HG03378 (cell line): ENCODE measurements around the gene MYOG.

Experiments
- ATAC-seq: cut with Tn5 transposase; IDR thresholded peaks from one replicate; pipeline ENCODE4 v1.9.1; 2021; ENCODE audit warnings: mild to moderate bottlenecking, moderate library complexity; ENCODE audit not compliant: unreplicated experiment

MYOG gene

GRCh38 chr1:203048555-203049051, 37.2 kb downstream of the MYOG start:
- no peak for ATAC-seq

- ATAC-seq: no peak
Observed at GRCh38 chr1:203048086-203048485, 37.7 kb downstream of the MYOG start.

- no peak for ATAC-seq
Observed at GRCh38 chr1:203046984-203047630, 38.7 kb downstream of the MYOG start.

- no peak for ATAC-seq
Observed at GRCh38 chr1:203045821-203046594, 39.8 kb downstream of the MYOG start.

- no peak for ATAC-seq
Observed at GRCh38 chr1:203045336-203045735, 40.5 kb downstream of the MYOG start.

GRCh38 chr1:203044546-203045250, 41.1 kb downstream of the MYOG start:
- ATAC-seq: no peak

- ATAC-seq: no peak
Observed at GRCh38 chr1:203043830-203044545, 41.8 kb downstream of the MYOG start.

GRCh38 chr1:203041351-203041932, 44.4 kb downstream of the MYOG start:
- no peak for ATAC-seq

- ATAC-seq: no peak
Observed at GRCh38 chr1:203040513-203041275, 45.1 kb downstream of the MYOG start.

- ATAC-seq: no peak
Observed at GRCh38 chr1:203039609-203040512, 46.0 kb downstream of the MYOG start.

GRCh38 chr1:203038891-203039608, 46.8 kb downstream of the MYOG start:
- no peak for ATAC-seq

GRCh38 chr1:203038217-203038741, 47.5 kb downstream of the MYOG start:
- peak; percentile 66 for ATAC-seq

- no peak for ATAC-seq
Observed at GRCh38 chr1:203037509-203038190, 48.2 kb downstream of the MYOG start.

GRCh38 chr1:203036537-203036936, 49.3 kb downstream of the MYOG start:
- ATAC-seq: no peak

GRCh38 chr1:203036135-203036534, 49.7 kb downstream of the MYOG start:
- no peak for ATAC-seq

- no peak for ATAC-seq
Observed at GRCh38 chr1:203035111-203036000, 50.5 kb downstream of the MYOG start.
